Measurements from ENCODE around the gene ZNF41.
A peak's percentile ranks its signal among the peaks of the same experiment; 100 is the strongest.
"Not testable (repeated sequence)": the region's sequence is repeated elsewhere in the genome, so short reads cannot be mapped to it uniquely, and the experiment has no call there.

Gene ZNF41
- 16.5 reads per million, percentile 42 among the genes with 10 or more reads in this experiment for total RNA-seq

GRCh38 chrX:47482512-47483305, at the start of gene ZNF41:
Gene ZNF41, minus strand, starts transcription at chrX:47483222. Its CDS starts 15,741 bp downstream, at chrX:47467481.
- peak; percentile 69 for DNase-seq

DNA sequence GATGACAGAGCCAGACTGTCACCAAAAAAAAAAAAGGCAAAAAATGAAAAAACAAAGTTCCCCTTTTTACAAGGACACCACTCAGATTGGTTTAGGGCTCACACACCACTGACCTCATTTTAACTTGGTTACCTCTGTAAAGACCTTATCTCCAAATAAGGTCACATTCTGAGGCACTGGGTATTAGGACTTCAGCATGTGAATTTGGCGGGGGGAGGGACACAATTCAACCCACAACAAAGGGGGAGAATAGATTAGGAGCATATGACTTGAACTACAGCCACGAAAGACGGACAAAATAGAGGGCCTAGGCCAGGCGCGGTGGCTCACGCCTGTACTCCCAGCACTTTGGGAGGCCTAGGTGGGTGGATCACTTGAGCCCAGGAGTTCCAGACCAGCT, 47.0 kb upstream of the ZNF41 start:
- no peak for DNase-seq

GRCh38 chrX:47529548-47529947, 46.5 kb upstream of the ZNF41 start:
- DNase-seq = no peak

- DNase-seq = no peak
Measured at GRCh38 chrX:47523713-47524166, 40.7 kb upstream of the ZNF41 start.

DNA sequence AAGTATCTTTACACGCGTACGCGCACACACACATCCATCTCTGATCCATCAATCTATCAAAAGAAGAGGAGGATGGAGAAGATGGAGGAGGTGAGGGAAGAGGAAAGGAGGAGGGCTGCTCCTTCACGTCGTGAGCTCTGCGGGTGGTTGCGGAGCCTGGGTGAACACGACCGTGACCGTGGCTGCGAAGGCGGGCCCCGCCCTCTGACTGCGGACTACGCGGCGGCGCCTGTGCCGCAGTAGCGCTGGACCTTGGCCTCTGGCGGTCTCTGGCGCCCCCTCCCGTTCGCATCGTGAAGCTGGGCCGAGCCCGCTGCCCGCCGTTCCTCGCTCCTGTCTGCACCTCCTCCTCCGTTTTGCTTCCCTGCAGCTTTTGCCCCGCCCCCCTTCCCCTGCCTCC, 40.3 kb upstream of the ZNF41 start:
- DNase-seq = peak; percentile 68

GRCh38 chrX:47518144-47518543, 35.1 kb upstream of the ZNF41 start:
- no peak for DNase-seq

GRCh38 chrX:47515941-47516665, 33.1 kb upstream of the ZNF41 start:
- no peak for DNase-seq

- no peak for DNase-seq
Measured at GRCh38 chrX:47514533-47515235, 31.7 kb upstream of the ZNF41 start.

- not testable (repeated sequence) for DNase-seq
Measured at GRCh38 chrX:47513034-47513965, 30.3 kb upstream of the ZNF41 start.

DNA sequence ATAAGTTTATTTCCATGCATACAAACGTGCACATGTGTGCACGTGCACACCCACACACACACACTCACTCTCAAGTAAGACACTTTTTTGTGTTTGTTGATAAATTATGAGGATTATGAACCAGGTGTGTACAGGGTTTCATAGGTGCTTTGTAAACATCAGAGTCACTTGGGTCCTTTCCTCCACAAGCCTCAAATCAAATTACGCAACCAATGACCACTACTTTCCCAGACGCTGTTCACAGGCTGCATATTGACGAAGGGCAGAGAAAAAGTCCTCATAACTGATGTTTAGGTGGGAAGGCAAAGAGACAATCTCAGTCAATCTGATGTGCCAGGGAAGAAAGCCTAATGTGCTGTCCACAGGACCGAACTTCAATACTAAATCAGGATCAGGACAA, 29.4 kb upstream of the ZNF41 start:
- not testable (repeated sequence) for DNase-seq

DNA sequence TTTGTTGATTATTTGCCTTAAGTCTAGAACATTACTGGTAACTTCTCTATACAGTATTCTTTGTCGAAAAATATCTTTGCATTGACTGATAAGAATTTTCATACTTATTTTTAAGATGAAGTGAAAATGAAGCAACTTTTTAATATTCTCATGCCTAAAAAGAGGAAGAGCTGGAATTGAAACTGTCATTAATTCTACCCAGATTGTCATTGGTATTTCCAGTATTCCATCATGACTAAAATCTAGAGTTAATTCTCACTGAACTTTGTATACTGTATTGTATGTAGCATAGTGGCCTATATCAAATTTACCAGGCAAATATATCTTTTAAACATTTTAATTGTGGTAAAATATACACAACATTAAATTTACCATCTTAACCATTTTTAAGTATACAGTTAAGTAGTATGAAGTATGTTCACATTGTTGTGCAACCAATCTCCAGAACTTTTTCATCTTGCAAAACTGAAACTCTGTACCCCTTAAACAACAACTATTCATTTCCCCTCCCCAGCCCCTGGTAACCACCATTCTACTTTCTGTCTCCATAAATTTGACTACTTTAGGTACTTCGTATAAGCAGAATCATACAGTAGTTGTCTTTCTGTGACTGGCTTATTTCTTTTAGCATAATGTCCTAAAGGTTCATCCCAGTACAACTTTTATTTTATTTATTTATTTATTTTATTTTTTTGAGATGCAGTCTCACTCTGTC, 24.3 kb upstream of the ZNF41 start:
- DNase-seq = no peak

GRCh38 chrX:47503151-47503550, 20.1 kb upstream of the ZNF41 start:
- DNase-seq = no peak

GRCh38 chrX:47502316-47503125, 19.5 kb upstream of the ZNF41 start:
- DNase-seq = no peak

DNA sequence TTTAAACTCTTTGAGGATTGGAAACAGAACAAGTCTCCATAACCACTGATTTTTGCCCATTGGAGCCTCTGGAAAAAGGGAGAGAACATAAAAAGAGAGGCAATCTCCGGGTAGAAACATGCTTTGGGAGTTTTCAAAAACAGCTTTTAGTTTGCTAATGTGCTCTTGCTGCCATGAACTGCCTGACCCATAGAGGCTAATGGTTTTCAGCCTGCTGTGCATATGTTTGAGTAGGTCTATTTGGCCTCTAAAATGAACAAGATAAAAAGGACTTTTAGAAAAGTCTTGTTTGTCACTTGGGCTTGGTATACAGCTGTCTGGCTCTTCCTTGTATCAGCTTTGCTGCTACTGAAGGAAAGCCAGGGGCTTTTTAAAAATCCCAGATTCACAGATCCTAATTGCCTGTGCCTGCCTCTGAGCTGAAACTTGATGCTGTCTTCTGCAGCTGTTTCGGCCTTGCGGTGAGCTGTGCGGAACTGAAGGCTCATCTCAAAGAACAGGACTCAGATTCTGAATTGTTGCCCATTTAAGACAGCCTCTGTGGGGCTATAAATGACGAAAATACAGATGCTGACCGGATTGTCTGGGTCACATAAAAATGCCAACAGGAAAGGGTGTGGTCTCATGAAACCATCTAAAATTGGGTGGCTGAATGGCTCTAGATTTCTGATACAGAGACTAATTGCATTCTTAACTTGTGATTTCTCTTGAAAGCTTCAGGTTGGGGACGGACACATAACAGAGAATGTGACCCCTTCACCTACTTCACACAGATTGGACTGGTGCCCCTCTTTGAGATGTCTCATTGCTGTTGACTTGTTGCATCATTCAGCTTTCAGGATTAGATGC, 18.4 kb upstream of the ZNF41 start:
- DNase-seq = no peak

GRCh38 chrX:47500554-47500953, 17.5 kb upstream of the ZNF41 start:
- no peak for DNase-seq

GRCh38 chrX:47499293-47499692, 16.3 kb upstream of the ZNF41 start:
- no peak for DNase-seq

- no peak for DNase-seq
Measured at GRCh38 chrX:47498411-47498810, 15.4 kb upstream of the ZNF41 start.

DNA sequence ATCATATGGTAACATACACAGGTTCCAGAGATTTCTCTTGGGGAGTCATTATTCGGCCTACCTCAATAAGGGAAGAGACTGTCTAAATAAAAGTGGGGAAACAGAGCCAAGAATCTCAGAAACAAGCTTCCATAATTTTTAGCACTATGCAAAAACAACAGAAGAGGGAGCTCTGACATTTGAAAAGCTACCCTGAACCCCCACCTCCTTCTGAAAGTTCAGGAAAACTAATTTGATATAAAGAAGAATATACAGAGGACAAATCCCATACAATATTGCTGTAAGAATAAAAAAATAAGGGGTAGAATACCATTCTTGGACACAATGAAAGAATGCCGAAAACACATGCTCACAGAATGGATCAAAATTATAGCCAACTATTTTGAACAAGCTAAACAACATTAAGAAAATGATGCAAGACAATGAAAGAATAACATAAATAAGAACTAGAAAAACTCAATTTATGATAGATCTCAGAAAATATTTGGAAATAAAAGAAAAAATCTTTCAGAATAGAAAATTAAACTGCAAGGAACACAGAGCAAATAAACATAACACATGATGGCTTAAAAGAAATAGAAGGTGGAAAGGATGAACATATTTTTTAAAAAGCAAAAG, 14.4 kb upstream of the ZNF41 start:
- DNase-seq = no peak

DNA sequence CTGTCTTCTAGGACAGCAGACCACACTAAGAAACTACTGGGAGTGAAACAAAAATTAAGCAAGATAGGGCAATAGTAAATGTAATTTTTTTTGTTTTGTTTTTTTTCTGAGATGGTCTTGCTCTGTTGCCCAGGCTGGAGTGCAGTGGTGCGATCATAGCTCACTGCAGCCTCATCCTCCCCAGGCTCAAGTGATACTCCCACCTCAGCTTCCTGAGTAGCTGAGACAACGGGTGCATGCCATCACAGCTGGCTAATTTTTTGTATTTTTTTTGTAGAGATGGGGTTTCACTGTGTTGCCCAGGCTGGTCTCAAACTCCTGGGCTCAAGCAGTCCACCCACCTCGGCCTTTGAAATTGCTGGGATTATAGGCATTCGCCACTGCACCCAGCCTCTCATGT, 9.1 kb upstream of the ZNF41 start:
- DNase-seq = not testable (repeated sequence)
